Stomach (tissue), 9 donors: ENCODE results near the gene MFGE8. TPM values are rescaled to one million over a fixed set of nuclear protein-coding genes. Genes with fewer than 3 reads are reported as not detected.

ENCODE experiments used
- DNase-seq, 2 donors: peaks; one replicate each; pipeline versions ENCODE4 v3.0.0 to v3.0.0-alpha.2; 2013 to 2019
- H3K27ac ChIP-seq, 5 donors: fragments of 200-600 bp in 4 of 5; sonication (generic) in 4 of 5; one replicate each; pipeline ENCODE4 v1.5.1; 2013 to 2019; ENCODE audit warnings: mild to moderate bottlenecking in 1 of 5, moderate library complexity in 1 of 5
- H3K27me3 ChIP-seq, 3 donors: fragments of 200-600 bp; sonication (generic); one replicate each; pipeline ENCODE4 v1.5.1; 2017 to 2019; ENCODE audit warnings: mixed run types in 1 of 3
- H3K36me3 ChIP-seq, 4 donors: fragments of 200-600 bp; sonication (generic); 1 replicate in 3 of 4; 2 replicates in 1 of 4; pipeline ENCODE4 v1.5.1; 2016 to 2019
- H3K4me1 ChIP-seq, 4 donors: fragments of 200-600 bp; sonication (generic); one replicate each; pipeline ENCODE4 v1.5.1; 2016 to 2019
- H3K4me3 ChIP-seq, 4 donors: fragments of 200-600 bp; sonication (generic) in 3 of 4; one replicate each; pipeline ENCODE4 v1.5.1; 2016 to 2019; ENCODE audit warnings: mild to moderate bottlenecking in 1 of 4
- H3K9me3 ChIP-seq, 4 donors: fragments of 200-600 bp; sonication (generic); one replicate each; pipeline ENCODE4 v1.5.1; 2016 to 2019
- EP300 ChIP-seq: sonication (generic); formaldehyde crosslinking; IDR thresholded peaks from one replicate; pipeline ENCODE4 v1.6.1; 2017; ENCODE audit warnings: antibody characterized with exemption
- POLR2A ChIP-seq, 4 donors: fragments of 450-650 bp; IDR thresholded peaks; one replicate each; pipeline ENCODE4 v1.6.1; 2016; ENCODE audit warnings: antibody characterized with exemption in 4 of 4, control low read depth in 2 of 4, mild to moderate bottlenecking in 1 of 4, moderate library complexity in 1 of 4
- POLR2AphosphoS5 ChIP-seq, 3 donors: sonication (generic); formaldehyde crosslinking; IDR thresholded peaks; one replicate each; pipeline ENCODE4 v1.6.1; 2016; ENCODE audit warnings: antibody characterized with exemption in 3 of 3
- WGBS, 5 donors: extraction: QIAGEN DNeasy Blood & Tissue Kit in 3 of 5; methylation state at CpG; one replicate each; pipeline versions ENCODE4 v1.1.5 to v1.1.7; 2013 to 2018; 5-methylcytosine and 5-hydroxymethylcytosine counted together
- intact Hi-C: fragments of 100-400 bp; cut with DNase I; formaldehyde crosslinking; loops from one replicate; pipeline ENCODE4 v1.15.1; 2023; ENCODE audit warnings: low total_unique reads
- polyA plus RNA-seq, 3 donors: library from polyadenylated mRNA; stranded (reverse); fragments of 200-250 nt; gene quantifications; one replicate each; pipeline ENCODE4 v1.2.3, GENCODE V29; 2013
- total RNA-seq, 5 donors: library from RNA; depleted of rRNA; stranded (reverse); fragments of >200 nt; gene quantifications; one replicate each; pipeline versions ENCODE4 v1.1.0 to v1.2.3, GENCODE V29; 2014 to 2016
- TF ChIP-seq, protein P1 (sequence below), 7 experiments: fragments of 450-650 bp in 4 of 7; fragments of 200-600 bp in 3 of 7; sonication (generic) in 3 of 7; IDR thresholded peaks; one replicate each; pipeline ENCODE4 v1.5.1; 2016 to 2019; ENCODE audit warnings: antibody characterized with exemption in 7 of 7, control low read depth in 2 of 7, mild to moderate bottlenecking in 1 of 7
- donor health status: healthy with polysubstance abuse.
- donor health status: Bipolar disorder and iron deficiency.
- donor health status: healthy.

Gene MFGE8
- total and polyA plus RNA-seq, 8 donors = 39.3 to 380 (median 68.3) TPM

DNA sequence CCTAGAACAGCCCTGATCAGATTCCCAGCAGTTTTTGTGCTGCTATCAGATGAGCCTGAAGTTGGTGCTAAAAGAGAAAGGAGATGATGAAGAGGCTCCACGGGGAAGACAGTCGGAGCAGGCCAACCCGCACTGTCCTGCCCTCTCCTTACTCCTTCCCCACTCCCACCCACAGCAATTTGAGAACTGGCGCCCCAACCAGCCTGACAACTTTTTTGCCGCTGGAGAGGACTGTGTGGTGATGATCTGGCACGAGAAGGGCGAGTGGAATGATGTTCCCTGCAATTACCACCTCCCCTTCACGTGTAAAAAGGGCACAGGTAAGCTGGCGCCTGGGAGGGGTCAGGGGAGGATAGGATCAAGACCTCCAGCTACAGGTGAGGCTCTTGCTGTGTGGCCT lies 40.5 kb downstream of the MFGE8 start:
- intact Hi-C loops = no loop called here
- H3K27ac ChIP-seq = no peak overlapping the region
- peaks cover 0 to 54% (median 4%) of the 10 kb centered on the region in 3 donors for H3K27me3 ChIP-seq
- peaks cover 0 to 3% (median 0%) of the 10 kb centered on the region in 4 donors for H3K36me3 ChIP-seq
- no peaks in the 10 kb centered on the region for H3K9me3 ChIP-seq
- no peak for DNase-seq
- 48 to 77% (median 65%) methylated on average over 9 of the region's 9 CpGs for WGBS, 5 donors
- H3K4me3 ChIP-seq = no peak overlapping the region
- TF ChIP-seq POLR2AphosphoS5 (IDR thresholded peaks at IDR 0.05) (no peak), EP300 (no peak), POLR2A (IDR thresholded peaks at IDR 0.05) (no peak)
- TF ChIP-seq, protein P1, sequence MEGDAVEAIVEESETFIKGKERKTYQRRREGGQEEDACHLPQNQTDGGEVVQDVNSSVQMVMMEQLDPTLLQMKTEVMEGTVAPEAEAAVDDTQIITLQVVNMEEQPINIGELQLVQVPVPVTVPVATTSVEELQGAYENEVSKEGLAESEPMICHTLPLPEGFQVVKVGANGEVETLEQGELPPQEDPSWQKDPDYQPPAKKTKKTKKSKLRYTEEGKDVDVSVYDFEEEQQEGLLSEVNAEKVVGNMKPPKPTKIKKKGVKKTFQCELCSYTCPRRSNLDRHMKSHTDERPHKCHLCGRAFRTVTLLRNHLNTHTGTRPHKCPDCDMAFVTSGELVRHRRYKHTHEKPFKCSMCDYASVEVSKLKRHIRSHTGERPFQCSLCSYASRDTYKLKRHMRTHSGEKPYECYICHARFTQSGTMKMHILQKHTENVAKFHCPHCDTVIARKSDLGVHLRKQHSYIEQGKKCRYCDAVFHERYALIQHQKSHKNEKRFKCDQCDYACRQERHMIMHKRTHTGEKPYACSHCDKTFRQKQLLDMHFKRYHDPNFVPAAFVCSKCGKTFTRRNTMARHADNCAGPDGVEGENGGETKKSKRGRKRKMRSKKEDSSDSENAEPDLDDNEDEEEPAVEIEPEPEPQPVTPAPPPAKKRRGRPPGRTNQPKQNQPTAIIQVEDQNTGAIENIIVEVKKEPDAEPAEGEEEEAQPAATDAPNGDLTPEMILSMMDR (IDR thresholded peaks at IDR 0.05) = no peak
- no peaks in the 10 kb centered on the region for H3K4me1 ChIP-seq

DNA sequence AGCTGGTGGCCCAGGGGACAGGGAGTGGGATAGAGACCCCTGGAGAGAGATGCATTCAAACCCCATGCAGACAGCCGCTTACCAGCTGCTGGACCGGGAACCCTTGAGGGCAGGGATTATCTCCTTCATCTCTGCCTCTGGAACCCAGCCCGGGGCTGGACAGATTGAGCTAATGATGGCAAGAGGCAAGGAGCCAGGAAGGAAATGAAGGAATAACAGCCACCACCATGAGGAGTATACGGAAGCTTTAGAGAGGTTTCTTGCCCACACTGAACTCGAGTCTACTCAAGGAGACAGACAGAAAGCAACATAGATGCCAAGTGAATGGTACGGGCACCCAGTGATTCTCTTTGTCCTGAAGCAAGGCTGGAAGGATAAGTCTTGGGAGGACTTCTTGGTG lies 41.1 kb downstream of the MFGE8 start:
- H3K4me3 ChIP-seq = no peak overlapping the region
- H3K36me3 ChIP-seq = no peaks in the 10 kb centered on the region
- H3K27ac ChIP-seq = no peak overlapping the region
- DNase-seq = no peak
- H3K9me3 ChIP-seq = no peaks in the 10 kb centered on the region
- TF ChIP-seq, protein P1 (IDR thresholded peaks at IDR 0.05) = no peak
- TF ChIP-seq POLR2AphosphoS5 (IDR thresholded peaks at IDR 0.05) = no peak
- TF ChIP-seq POLR2A (IDR thresholded peaks at IDR 0.05) = no peak
- TF ChIP-seq EP300 = no peak
- intact Hi-C loops = no loop called here
- WGBS, 5 donors = 58 to 70% (median 61%) methylated on average over 4 to 6 of the region's 6 CpGs
- H3K4me1 ChIP-seq = no peaks in the 10 kb centered on the region
- H3K27me3 ChIP-seq = peaks cover 0 to 54% (median 4%) of the 10 kb centered on the region in 3 donors

DNA sequence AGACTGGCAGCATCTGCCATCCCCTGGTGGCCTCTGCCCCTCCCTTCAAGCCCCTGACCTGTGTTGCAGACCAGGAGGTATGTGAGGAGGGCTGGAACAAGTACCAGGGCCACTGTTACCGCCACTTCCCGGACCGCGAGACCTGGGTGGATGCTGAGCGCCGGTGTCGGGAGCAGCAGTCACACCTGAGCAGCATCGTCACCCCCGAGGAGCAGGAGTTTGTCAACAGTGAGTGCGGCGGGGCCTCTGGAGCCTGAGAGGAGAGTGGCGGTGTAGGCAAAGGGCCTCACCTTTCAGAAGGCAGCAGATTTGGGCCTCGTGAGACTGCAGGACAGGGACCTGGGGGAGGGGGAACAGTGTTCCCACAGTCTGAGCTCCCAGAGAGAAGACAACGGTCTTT lies 41.9 kb downstream of the MFGE8 start:
- 59 to 86% (median 66%) methylated on average over 1 to 14 of the region's 14 CpGs for WGBS, 5 donors
- Histone ChIP-seq H3K9me3 (no peaks in the 10 kb centered on the region), H3K27ac (no peak overlapping the region), H3K4me3 (no peak overlapping the region), H3K36me3 (no peaks in the 10 kb centered on the region), H3K4me1 (no peaks in the 10 kb centered on the region), H3K27me3 (peaks cover 0 to 54% (median 4%) of the 10 kb centered on the region in 3 donors)
- DNase-seq = no peak
- TF ChIP-seq POLR2AphosphoS5 (IDR thresholded peaks at IDR 0.05) (no peak), EP300 (no peak), POLR2A (IDR thresholded peaks at IDR 0.05) (no peak)
- TF ChIP-seq, protein P1 (IDR thresholded peaks at IDR 0.05) = no peak
- intact Hi-C loops = no loop called here

DNA sequence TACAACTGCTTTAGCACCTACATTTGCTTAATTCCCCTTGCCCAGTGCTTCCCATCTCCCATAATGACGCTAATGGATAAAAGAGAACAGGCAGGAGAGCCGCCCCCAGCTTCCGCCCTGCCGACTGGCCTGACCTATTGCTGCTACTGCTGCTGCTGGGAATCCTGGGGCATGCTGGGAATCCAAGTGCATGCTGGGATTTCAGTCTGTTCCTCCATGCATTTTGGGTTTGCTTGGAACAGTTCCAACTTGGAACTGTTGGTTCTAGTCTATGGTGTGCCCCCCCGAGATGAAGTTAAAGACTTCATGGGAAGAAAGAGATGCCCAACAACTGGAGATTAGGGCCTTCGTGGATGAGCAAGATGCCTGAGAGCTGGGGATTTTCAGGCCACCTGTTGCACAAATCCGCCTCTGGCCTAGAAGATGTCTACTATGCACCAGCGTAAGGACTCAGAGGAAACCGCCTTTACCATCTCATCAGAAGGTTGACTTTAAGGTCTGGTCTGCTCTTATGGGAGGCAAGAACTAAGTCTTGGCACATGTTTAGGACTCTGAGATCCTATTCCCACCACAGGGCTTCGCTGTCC lies 46.8 kb downstream of the MFGE8 start:
- H3K4me1 ChIP-seq = no peaks in the 10 kb centered on the region

More for the DNA sequence above, 46.8 kb downstream of the MFGE8 start:
- 86 to 97% (median 92%) methylated on average over 7 to 10 of the region's 10 CpGs for WGBS, 5 donors
- H3K9me3 ChIP-seq = no peaks in the 10 kb centered on the region
- H3K27ac ChIP-seq = no peak overlapping the region
- no peak for TF ChIP-seq POLR2AphosphoS5 (IDR thresholded peaks at IDR 0.05)
- TF ChIP-seq POLR2A (IDR thresholded peaks at IDR 0.05) = no peak
- TF ChIP-seq, protein P1 (IDR thresholded peaks at IDR 0.05) = no peak
- no peak for TF ChIP-seq EP300
- no peak for DNase-seq
- intact Hi-C loops = no loop called here
- peaks cover 0 to 21% (median 2%) of the 10 kb centered on the region in 3 donors for H3K27me3 ChIP-seq
- no peak overlapping the region for H3K4me3 ChIP-seq
- H3K36me3 ChIP-seq = no peaks in the 10 kb centered on the region
